Measurements from ENCODE around the gene HOXC11. TPM values are rescaled to one million over a fixed set of nuclear protein-coding genes. Genes with fewer than 3 reads are reported as not detected.

The HOXC11 gene
- total RNA-seq, 2 donors from 2014 or later = not detected

GRCh38 chr12:54021432-54022013, 48.6 kb downstream of the HOXC11 start:
- no peaks in the 10 kb centered on the region for H3K36me3 ChIP-seq
- H3K4me1 ChIP-seq = peaks cover 6% of the 10 kb centered on the region
- intact Hi-C loops (cut with DNase I) = no loop called here
- H3K9ac ChIP-seq (ENCODE audit: low read depth in 2 of 2, low read length in 2 of 2) = no peak overlapping the region
- no peak for DNase-seq
- no peak overlapping the region for H3K27ac ChIP-seq
- H3K9me3 ChIP-seq = no peaks in the 10 kb centered on the region
- TF ChIP-seq, protein P1, sequence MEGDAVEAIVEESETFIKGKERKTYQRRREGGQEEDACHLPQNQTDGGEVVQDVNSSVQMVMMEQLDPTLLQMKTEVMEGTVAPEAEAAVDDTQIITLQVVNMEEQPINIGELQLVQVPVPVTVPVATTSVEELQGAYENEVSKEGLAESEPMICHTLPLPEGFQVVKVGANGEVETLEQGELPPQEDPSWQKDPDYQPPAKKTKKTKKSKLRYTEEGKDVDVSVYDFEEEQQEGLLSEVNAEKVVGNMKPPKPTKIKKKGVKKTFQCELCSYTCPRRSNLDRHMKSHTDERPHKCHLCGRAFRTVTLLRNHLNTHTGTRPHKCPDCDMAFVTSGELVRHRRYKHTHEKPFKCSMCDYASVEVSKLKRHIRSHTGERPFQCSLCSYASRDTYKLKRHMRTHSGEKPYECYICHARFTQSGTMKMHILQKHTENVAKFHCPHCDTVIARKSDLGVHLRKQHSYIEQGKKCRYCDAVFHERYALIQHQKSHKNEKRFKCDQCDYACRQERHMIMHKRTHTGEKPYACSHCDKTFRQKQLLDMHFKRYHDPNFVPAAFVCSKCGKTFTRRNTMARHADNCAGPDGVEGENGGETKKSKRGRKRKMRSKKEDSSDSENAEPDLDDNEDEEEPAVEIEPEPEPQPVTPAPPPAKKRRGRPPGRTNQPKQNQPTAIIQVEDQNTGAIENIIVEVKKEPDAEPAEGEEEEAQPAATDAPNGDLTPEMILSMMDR (IDR thresholded peaks at IDR 0.05) = no peak
- peaks cover 94% of the 10 kb centered on the region for H3K27me3 ChIP-seq
- H3K4me3 ChIP-seq = no peak overlapping the region

GRCh38 chr12:54022960-54023884, 50.3 kb downstream of the HOXC11 start:
- H3K4me3 ChIP-seq = no peak overlapping the region
- TF ChIP-seq, protein P1 (IDR thresholded peaks at IDR 0.05) = no peak
- no peaks in the 10 kb centered on the region for H3K9me3 ChIP-seq
- H3K27me3 ChIP-seq = peaks cover 94% of the 10 kb centered on the region
- peaks cover 3% of the 10 kb centered on the region for H3K4me1 ChIP-seq
- H3K36me3 ChIP-seq = no peaks in the 10 kb centered on the region
- H3K27ac ChIP-seq = no peak overlapping the region
- no peak for DNase-seq
- intact Hi-C loops (cut with DNase I) = no loop called here
- H3K9ac ChIP-seq (ENCODE audit: low read depth in 2 of 2, low read length in 2 of 2) = no peak overlapping the region

- Histone ChIP-seq H3K9ac (ENCODE audit: low read depth in 2 of 2, low read length in 2 of 2) (no peak overlapping the region), H3K27ac (no peak overlapping the region), H3K36me3 (no peaks in the 10 kb centered on the region), H3K4me1 (no peaks in the 10 kb centered on the region), H3K27me3 (peaks cover 94% of the 10 kb centered on the region), H3K4me3 (no peak overlapping the region), H3K9me3 (no peaks in the 10 kb centered on the region)
- intact Hi-C loops (cut with DNase I) = no loop called here
- no peak for DNase-seq
- TF ChIP-seq, protein P1 (IDR thresholded peaks at IDR 0.05) = no peak
Observed at GRCh38 chr12:54024127-54024526, 51.2 kb downstream of the HOXC11 start.

GRCh38 chr12:54024581-54025305, 51.8 kb downstream of the HOXC11 start:
- H3K4me1 ChIP-seq = no peaks in the 10 kb centered on the region
- no peak for DNase-seq
- TF ChIP-seq, protein P1 (IDR thresholded peaks at IDR 0.05) = no peak
- no peak overlapping the region for H3K4me3 ChIP-seq
- H3K27ac ChIP-seq = no peak overlapping the region
- H3K36me3 ChIP-seq = no peaks in the 10 kb centered on the region
- peaks cover 92% of the 10 kb centered on the region for H3K27me3 ChIP-seq
- H3K9me3 ChIP-seq = no peaks in the 10 kb centered on the region
- intact Hi-C loops (cut with DNase I) = loop anchor here (5.0 kb wide), 1 partner anchor 178 kb away; no protein-coding TSS in a partner anchor
- no peak overlapping the region for H3K9ac ChIP-seq (ENCODE audit: low read depth in 2 of 2, low read length in 2 of 2)
